Mesenchymal stem cell (in vitro differentiated cells and primary cell): Measurements from ENCODE around the gene EMP1.

Source experiments
- DNase-seq: peaks from one replicate; pipeline ENCODE4 v3.0.0-alpha.2; 2013
- H2AFZ ChIP-seq: one replicate; pipeline ENCODE4 v1.6.1; 2013; ENCODE audit warnings: low read depth, mild to moderate bottlenecking, control low read depth, inconsistent platforms, low read length, moderate library complexity
- H2AK5ac ChIP-seq: 2 replicates; pipeline ENCODE4 v1.6.1; 2013; ENCODE audit warnings: low read length, moderate library complexity, mild to moderate bottlenecking, inconsistent platforms; ENCODE audit not compliant: severe bottlenecking
- H2BK120ac ChIP-seq: one replicate; pipeline ENCODE4 v1.6.1; 2013; ENCODE audit warnings: low read depth, mild to moderate bottlenecking, inconsistent platforms, low read length, moderate library complexity
- H2BK12ac ChIP-seq, 2 experiments: one replicate each; pipeline ENCODE4 v1.6.1; 2013; ENCODE audit warnings: inconsistent platforms in 2 of 2, low read length in 2 of 2, mild to moderate bottlenecking in 2 of 2, moderate library complexity in 2 of 2, control low read depth in 1 of 2
- H2BK15ac ChIP-seq: one replicate; pipeline ENCODE4 v1.6.1; 2013; ENCODE audit warnings: mild to moderate bottlenecking, low read depth, inconsistent platforms; ENCODE audit not compliant: poor library complexity, severe bottlenecking
- H2BK5ac ChIP-seq: 2 replicates; pipeline ENCODE4 v1.6.1; 2013; ENCODE audit warnings: low read depth, mild to moderate bottlenecking, low read length, control low read depth, inconsistent platforms; ENCODE audit not compliant: poor library complexity, severe bottlenecking
- H3K14ac ChIP-seq, 2 experiments: one replicate each; pipeline ENCODE4 v1.6.1; 2013; ENCODE audit warnings: inconsistent platforms in 2 of 2, low read length in 2 of 2, control low read depth in 1 of 2, mild to moderate bottlenecking in 1 of 2, moderate library complexity in 1 of 2
- H3K18ac ChIP-seq, 2 experiments: one replicate each; pipeline ENCODE4 v1.6.1; 2013; ENCODE audit warnings: inconsistent platforms in 2 of 2, low read length in 2 of 2, control low read depth in 1 of 2, low read depth in 1 of 2, mild to moderate bottlenecking in 1 of 2
- H3K23ac ChIP-seq, 2 experiments: one replicate each; pipeline ENCODE4 v1.6.1; 2013; ENCODE audit warnings: inconsistent platforms in 2 of 2, low read length in 2 of 2, mild to moderate bottlenecking in 2 of 2, moderate library complexity in 2 of 2, control low read depth in 1 of 2
- H3K27ac ChIP-seq: 2 replicates; pipeline ENCODE4 v1.5.1; 2013; ENCODE audit warnings: mild to moderate bottlenecking, moderate library complexity, low read length, control low read depth, inconsistent platforms; ENCODE audit not compliant: poor library complexity, severe bottlenecking
- H3K27me3 ChIP-seq, 2 experiments: 2 replicates each; pipeline versions ENCODE4 v1.6.1 to v1.7.0; 2013; ENCODE audit warnings: low read length in 2 of 2, mild to moderate bottlenecking in 2 of 2, moderate library complexity in 2 of 2, control low read depth in 1 of 2, inconsistent platforms in 1 of 2; ENCODE audit not compliant: control insufficient read depth in 1 of 2, insufficient read depth in 1 of 2
- H3K36me3 ChIP-seq, 2 experiments: 2 replicates each; pipeline versions ENCODE4 v1.6.1 to v1.7.0; 2013; ENCODE audit warnings: low read length in 2 of 2, control low read depth in 1 of 2, inconsistent platforms in 1 of 2, low read depth in 1 of 2, mild to moderate bottlenecking in 1 of 2; ENCODE audit not compliant: insufficient read depth in 2 of 2, control insufficient read depth in 1 of 2
- H3K4ac ChIP-seq, 2 experiments: one replicate each; pipeline ENCODE4 v1.6.1; 2013; ENCODE audit warnings: inconsistent platforms in 2 of 2, low read length in 2 of 2, mild to moderate bottlenecking in 2 of 2, moderate library complexity in 2 of 2, control low read depth in 1 of 2, low read depth in 1 of 2
- H3K4me1 ChIP-seq: 2 replicates; pipeline ENCODE4 v1.6.1; 2013; ENCODE audit warnings: low read depth, low read length, control low read depth; ENCODE audit not compliant: control insufficient read depth, insufficient read depth
- H3K4me2 ChIP-seq: 2 replicates; pipeline ENCODE4 v1.6.1; 2013; ENCODE audit warnings: low read length, mild to moderate bottlenecking, inconsistent platforms; ENCODE audit not compliant: poor library complexity, severe bottlenecking
- H3K4me3 ChIP-seq, 2 experiments: 2 replicates each; pipeline versions ENCODE4 v1.5.1 to v1.7.0; 2013; ENCODE audit warnings: low read length in 2 of 2, mild to moderate bottlenecking in 2 of 2, control low read depth in 1 of 2, low read depth in 1 of 2; ENCODE audit not compliant: insufficient read depth in 1 of 2
- H3K79me1 ChIP-seq: replicated peaks from 2 replicates; pipeline ENCODE4 v1.6.1; 2013; ENCODE audit warnings: mild to moderate bottlenecking, control low read depth, low read length, inconsistent platforms; ENCODE audit not compliant: poor library complexity, severe bottlenecking
- H3K9ac ChIP-seq: 2 replicates; pipeline ENCODE4 v1.7.0; 2013; ENCODE audit warnings: mild to moderate bottlenecking, low read length, moderate library complexity
- H3K9me3 ChIP-seq: 2 replicates; pipeline ENCODE4 v1.7.0; 2013; ENCODE audit warnings: mild to moderate bottlenecking, low read length; ENCODE audit not compliant: control insufficient read depth
- H4K8ac ChIP-seq: one replicate; pipeline ENCODE4 v1.6.1; 2013; ENCODE audit warnings: inconsistent platforms, mild to moderate bottlenecking, low read length, moderate library complexity
- H4K91ac ChIP-seq: one replicate; pipeline ENCODE4 v1.6.1; 2013; ENCODE audit warnings: mild to moderate bottlenecking, low read length, inconsistent platforms
- WGBS: methylation state at CpG from one replicate; pipeline ENCODE4 v1.1.7; 2013; ENCODE audit warnings: mixed read lengths; 5-methylcytosine and 5-hydroxymethylcytosine counted together

The EMP1 gene

DNA sequence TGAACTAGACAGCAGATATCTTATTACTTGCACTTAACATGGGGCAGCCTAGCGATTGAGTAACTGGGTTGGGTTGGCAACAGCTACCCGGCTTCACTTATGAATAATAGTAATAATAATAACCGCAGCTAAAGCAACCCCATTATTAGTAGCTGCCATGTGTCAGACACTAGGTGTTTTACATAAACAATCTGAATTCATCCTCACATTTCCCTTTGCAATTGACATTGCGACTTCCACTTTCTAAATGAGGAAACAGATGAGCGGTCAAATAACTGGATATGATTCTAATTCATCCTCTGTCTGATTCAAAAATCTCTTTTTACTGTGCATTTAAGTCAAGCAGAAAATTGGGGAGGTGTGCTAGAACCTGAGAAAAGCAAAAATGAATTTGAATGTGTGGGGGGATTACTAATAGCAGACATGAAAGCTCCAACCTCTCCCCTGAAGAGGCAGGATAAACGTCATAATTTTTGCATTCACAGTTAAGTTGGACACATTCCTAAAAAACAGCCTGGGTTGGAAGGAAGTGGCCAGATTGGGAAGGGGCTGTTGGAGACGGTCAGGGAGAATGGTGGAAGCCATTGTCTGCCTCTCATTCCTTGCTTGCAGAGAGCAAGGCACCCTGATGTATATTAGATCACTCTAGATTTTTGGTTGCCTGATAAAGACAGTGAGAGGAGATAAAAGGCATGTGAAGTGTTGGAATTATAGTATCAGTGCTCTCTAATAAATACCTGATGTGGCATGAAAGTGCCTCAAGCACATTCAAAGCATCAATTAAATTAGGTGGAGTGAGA lies 13.1 kb downstream of the EMP1 start:
- H3K4me2 ChIP-seq, result no peak overlapping the region
- no peak overlapping the region for H3K27ac ChIP-seq
- H3K18ac ChIP-seq, result peak overlapping the region; percentile 28 to 49
- H2AK5ac ChIP-seq, result peak overlapping the region; percentile 57
- H4K8ac ChIP-seq, result no peak overlapping the region
- peaks cover 5% of the 10 kb centered on the region for H3K4me1 ChIP-seq
- H2AFZ ChIP-seq, result no peak overlapping the region
- H3K14ac ChIP-seq, result no peak overlapping the region
- peaks cover 3 to 88% of the 10 kb centered on the region in 2 experiments for H3K36me3 ChIP-seq
- no peak overlapping the region for H2BK15ac ChIP-seq
- no peaks in the 10 kb centered on the region for H3K9me3 ChIP-seq
- no peak overlapping the region for H2BK5ac ChIP-seq
- no peak overlapping the region for H4K91ac ChIP-seq
- H3K4ac ChIP-seq, result no peak overlapping the region
- peak overlapping the region in 1 of 2 experiments; percentile 28 for H2BK12ac ChIP-seq
- 88% methylated on average over 7 of the region's 7 CpGs for WGBS
- peaks cover 6% of the 10 kb centered on the region for H3K79me1 ChIP-seq
- DNase-seq, result peak; percentile 22
- no peaks in the 10 kb centered on the region for H3K27me3 ChIP-seq
- H2BK120ac ChIP-seq, result no peak overlapping the region
- peak overlapping the region; percentile 99 for H3K9ac ChIP-seq
- H3K23ac ChIP-seq, result no peak overlapping the region
- peak overlapping the region in 1 of 2 experiments; percentile 56 for H3K4me3 ChIP-seq

- Histone ChIP-seq H2BK120ac (no peak overlapping the region), H2BK15ac (no peak overlapping the region), H3K14ac (no peak overlapping the region), H3K9me3 (no peaks in the 10 kb centered on the region), H2AFZ (no peak overlapping the region), H3K27me3 (no peaks in the 10 kb centered on the region), H2AK5ac (no peak overlapping the region), H3K79me1 (peaks cover 6% of the 10 kb centered on the region), H2BK12ac (no peak overlapping the region), H3K4me2 (no peak overlapping the region), H4K91ac (no peak overlapping the region), H3K4me1 (peaks cover 5% of the 10 kb centered on the region), H3K18ac (no peak overlapping the region), H3K36me3 (peaks cover 6 to 88% of the 10 kb centered on the region in 2 experiments), H3K23ac (no peak overlapping the region), H4K8ac (no peak overlapping the region), H3K27ac (no peak overlapping the region), H2BK5ac (no peak overlapping the region), H3K9ac (peak overlapping the region; percentile 99), H3K4me3 (peak overlapping the region in 1 of 2 experiments; percentile 48), H3K4ac (no peak overlapping the region)
- peak; percentile 48 for DNase-seq
- 87% methylated on average over 2 of the region's 4 CpGs for WGBS
These were observed 14.0 kb downstream of the EMP1 start for GRCh38 chr12:13210236-13211190.

GRCh38 chr12:13211191-13211858 lies 14.8 kb downstream of the EMP1 start:
- Histone ChIP-seq H2BK15ac (no peak overlapping the region), H3K79me1 (peaks cover 6% of the 10 kb centered on the region), H3K36me3 (peaks cover 6 to 93% of the 10 kb centered on the region in 2 experiments), H3K4me2 (no peak overlapping the region), H3K18ac (no peak overlapping the region), H2AK5ac (no peak overlapping the region), H3K4ac (no peak overlapping the region), H3K4me1 (peaks cover 2% of the 10 kb centered on the region), H4K8ac (no peak overlapping the region), H3K23ac (no peak overlapping the region), H2BK5ac (no peak overlapping the region), H3K27me3 (no peaks in the 10 kb centered on the region), H3K27ac (no peak overlapping the region), H4K91ac (no peak overlapping the region), H3K9ac (peak overlapping the region; percentile 99), H2AFZ (no peak overlapping the region), H2BK120ac (no peak overlapping the region), H2BK12ac (no peak overlapping the region), H3K14ac (no peak overlapping the region), H3K4me3 (no peak overlapping the region), H3K9me3 (no peaks in the 10 kb centered on the region)
- peak; percentile 55 for DNase-seq
- 51% methylated on average over 5 of the region's 7 CpGs for WGBS
